Measurements from ENCODE around the gene NCAPD3.

The NCAPD3 gene

DNA sequence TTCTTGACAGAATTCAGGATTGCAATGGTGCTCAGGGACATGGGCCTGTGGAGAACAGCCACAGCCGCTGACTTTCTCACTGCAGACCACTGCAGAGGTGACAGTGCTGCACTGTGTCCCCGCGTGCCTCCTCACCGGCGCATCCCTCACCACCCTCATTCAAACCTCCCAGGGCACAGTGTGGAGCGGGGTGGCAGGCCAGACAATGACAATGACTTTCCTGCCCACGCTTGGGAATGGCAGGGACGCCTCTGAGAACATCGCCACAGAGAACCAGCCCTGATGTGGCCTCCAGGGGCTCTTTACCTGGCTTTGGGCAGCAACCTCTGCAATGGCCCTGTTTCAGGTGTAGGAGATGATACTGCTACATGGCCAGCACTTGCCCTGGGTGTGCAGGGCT lies 65.7 kb downstream of the NCAPD3 start:
- DNase-seq (ENCODE audit: low read depth), result no peak

DNA sequence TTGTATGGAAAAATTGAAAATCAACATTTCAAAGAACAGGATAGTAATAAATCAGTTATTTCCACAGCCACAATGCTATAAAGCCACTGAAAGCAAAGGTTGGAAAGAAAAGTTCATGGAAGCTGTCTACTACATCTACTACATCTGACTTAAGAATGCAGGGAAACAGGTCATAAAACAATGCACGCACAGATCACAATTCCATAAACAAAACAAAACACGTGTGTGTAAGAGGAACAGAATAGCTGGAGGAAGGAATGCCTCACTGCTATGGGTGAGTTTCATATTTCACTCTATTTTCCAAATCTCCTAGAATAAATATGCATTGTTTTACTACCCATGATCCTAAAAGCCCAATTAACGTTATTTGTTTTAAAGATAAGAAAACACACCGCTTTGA lies 66.3 kb downstream of the NCAPD3 start:
- DNase-seq (ENCODE audit: low read depth), result no peak

DNA sequence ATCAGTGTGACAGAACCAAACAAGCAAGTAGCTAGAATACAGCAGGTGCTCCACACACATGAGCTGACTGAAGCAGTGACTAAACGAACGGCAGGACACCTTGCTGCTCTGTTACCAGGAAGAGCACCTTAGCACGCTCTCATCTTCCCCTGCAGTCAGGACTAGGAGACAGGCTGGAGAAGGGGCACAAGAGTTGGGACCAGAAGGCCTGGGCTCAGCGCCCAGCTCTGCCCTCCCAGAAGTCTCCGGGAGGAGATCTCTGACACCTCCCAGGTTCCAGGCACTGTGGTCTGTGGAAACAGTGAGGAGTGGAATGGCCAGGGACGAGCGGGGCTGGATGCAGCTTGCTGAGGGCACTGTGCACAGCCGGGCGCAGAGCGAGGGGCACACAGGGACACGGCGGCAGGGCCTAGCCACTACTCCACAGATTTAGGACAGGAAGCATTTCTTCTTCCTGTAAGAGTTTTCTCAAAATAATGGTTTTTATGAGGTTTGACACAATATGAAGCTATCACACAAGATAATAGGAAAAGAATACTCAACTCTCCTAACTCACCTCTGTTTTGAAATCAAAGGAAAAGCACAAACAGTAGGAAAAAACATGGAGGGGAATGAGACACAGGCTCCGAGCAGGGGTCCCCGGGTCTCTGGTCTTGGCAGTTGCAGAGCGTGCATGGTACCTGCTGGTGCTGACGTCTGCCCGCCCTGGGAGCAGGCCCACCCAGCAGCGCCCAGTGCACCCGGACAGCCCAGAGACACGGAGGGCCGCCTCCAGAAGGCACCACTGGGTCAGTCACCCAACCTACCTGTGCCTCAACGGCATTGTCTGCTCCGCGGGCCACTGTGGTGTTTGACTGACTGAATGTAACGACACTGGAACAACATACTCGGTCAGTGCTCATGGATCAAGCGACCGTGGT lies 67.6 kb downstream of the NCAPD3 start:
- DNase-seq (ENCODE audit: low read depth), result no peak

DNA sequence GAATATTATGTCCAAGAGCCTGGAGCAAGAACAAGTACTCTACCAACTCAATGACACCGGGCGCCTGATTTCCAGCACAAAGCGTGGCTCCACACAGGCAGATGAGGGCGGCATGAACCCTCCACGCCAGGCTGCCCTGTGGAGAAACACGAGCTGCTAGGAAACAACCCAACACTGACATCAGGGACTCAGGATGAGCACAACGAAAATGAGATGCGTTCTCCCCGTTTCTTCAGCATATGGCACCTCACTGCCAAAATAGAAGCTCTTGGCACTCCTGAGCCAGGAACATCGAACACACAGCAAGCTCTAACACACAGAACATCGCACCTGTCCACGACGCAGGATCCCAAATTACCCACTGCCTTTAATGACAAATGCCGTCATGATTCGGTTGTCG lies 68.3 kb downstream of the NCAPD3 start:
- DNase-seq (ENCODE audit: low read depth), result no peak

DNA sequence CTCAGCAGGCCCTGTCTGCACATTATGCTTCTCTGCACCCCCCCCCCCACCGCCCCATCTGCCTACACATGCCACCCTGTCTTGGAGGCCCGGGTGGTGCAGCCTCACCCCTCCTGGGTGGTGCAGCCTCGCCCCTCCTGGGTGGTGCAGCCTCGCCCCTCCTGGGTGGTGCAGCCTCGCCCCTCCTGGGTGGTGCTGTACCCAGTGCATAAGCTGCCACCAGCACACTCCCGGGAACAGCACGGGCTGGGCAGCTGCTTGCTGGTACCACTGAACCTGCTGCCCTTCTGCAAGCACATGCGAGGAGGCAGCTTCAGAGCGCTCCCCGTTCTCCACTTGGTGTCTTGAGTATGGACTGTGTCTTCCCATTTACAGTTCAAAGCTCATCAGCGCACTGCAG lies 69.3 kb downstream of the NCAPD3 start:
- no peak for DNase-seq (ENCODE audit: low read depth)

DNA sequence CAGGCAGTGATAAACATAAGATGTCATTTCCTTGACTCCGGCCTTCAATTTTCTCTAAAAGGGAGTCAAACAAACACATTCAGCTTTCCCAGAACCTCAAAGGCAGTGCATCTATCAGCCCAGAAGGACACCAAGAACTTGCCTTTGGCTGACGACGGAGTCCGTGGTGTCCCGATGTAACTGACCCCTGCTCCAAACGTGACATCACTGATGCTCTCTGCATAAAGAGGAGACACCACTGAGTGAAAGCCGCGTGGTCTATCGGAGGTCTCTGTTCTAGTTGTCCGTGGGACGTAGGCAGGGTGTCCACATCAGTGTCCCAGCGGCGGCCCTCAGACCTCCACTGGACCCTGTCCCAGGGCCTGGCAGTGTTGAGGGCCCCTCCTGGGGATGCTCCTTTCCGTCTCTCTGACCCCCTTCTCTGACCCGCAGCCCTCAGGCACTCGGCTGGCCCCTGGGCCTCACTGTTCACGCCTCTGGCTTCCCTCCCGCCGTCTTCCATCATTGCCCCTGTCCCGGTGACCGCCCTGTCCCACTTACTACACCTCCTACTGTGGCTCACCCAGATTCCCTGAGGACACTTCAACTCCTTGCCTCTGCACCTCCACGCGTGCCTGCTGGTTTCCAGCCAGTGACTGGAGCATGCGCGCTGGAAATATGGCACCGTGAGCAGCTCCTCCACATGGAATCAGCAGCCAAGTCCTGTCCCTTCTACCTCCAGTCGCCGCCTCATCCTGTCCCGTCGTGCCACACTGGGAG lies 70.4 kb downstream of the NCAPD3 start:
- DNase-seq (ENCODE audit: low read depth), result no peak

DNA sequence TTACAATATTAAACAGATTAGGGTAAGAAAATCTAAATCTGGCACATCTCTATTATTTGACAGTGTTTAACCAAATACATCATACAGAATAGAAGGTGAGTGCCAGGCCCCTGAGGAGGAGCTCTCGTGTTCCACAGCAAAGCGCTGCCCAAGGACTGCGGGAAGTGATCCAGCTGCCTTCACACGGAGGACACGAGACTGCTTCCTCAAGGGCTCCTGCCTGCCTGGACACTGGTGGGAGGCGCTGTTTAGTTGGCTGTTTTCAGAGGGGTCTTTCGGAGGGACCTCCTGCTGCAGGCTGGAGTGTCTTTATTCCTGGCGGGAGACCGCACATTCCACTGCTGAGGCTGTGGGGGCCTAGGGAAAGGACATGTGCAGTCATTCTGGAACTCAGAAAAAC lies 71.1 kb downstream of the NCAPD3 start:
- DNase-seq (ENCODE audit: low read depth), result no peak

DNA sequence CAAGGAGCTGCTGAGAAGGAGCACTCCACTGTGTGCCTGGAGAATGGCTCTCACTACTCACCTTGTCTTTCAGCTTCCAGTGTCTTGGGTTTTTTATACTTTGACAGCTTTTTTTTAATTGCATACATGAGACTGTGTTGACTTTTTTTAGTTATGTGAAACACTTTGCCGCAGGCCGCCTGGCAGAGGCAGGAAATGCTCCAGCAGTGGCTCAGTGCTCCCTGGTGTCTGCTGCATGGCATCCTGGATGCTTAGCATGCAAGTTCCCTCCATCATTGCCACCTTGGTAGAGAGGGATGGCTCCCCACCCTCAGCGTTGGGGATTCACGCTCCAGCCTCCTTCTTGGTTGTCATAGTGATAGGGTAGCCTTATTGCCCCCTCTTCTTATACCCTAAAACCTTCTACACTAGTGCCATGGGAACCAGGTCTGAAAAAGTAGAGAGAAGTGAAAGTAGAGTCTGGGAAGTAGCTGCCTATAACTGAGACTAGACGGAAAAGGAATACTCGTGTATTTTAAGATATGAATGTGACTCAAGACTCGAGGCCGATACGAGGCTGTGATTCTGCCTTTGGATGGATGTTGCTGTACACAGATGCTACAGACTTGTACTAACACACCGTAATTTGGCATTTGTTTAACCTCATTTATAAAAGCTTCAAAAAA lies 72.6 kb downstream of the NCAPD3 start:
- DNase-seq (ENCODE audit: low read depth), result no peak

DNA sequence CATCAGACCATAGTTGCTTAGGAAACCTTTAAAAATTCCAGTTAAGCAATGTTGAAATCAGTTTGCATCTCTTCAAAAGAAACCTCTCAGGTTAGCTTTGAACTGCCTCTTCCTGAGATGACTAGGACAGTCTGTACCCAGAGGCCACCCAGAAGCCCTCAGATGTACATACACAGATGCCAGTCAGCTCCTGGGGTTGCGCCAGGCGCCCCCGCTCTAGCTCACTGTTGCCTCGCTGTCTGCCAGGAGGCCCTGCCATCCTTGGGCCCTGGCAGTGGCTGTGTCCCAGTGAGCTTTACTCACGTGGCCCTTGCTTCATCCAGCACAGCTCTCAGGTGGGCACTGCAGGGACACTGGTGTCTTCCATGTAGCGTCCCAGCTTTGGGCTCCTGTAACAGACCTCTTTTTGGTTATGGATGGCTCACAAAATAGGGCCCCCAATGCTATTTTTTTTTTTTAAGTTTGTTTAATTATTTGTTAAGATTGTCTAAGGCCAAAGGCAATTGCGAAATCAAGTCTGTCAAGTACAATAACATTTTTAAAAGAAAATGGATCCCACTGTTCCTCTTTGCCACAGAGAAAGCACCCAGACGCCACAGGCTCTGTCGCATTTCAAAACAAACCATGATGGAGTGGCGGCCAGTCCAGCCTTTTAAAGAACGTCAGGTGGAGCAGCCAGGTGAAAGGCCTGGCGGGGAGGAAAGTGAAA lies 73.4 kb downstream of the NCAPD3 start:
- DNase-seq (ENCODE audit: low read depth), result no peak

DNA sequence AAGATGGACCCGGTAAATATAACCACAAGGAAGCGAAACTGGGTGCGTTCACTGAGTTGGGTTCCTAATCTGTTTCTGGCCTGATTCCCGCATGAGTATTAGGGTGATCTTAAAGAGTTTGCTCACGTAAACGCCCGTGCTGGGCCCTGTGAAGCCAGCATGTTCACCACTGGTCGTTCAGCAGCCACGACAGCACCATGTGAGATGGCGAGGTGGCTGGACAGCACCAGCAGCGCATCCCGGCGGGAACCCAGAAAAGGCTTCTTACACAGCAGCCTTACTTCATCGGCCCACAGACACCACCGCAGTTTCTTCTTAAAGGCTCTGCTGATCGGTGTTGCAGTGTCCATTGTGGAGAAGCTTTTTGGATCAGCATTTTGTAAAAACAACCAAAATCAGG lies 74.4 kb downstream of the NCAPD3 start:
- DNase-seq (ENCODE audit: low read depth), result no peak

DNA sequence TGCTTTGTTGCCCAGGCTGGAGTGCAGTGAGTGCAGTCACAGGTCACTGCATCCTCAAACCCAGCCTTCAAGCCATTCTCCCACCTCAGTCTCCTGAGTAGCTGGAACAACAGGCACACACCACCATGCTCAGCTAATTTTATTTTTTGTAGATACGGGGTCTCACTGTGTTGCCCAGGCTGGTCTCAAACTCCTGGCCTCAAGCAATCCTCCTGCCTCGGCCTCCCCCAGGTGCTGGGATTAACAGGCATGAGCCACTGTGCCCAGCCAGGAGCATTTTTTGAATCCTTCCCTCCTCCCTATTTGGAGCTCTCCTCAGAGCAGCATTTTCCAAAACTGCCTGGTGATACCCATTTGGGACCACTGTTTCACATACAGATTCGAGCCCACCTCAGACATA lies 77.2 kb downstream of the NCAPD3 start:
- DNase-seq (ENCODE audit: low read depth), result no peak

DNA sequence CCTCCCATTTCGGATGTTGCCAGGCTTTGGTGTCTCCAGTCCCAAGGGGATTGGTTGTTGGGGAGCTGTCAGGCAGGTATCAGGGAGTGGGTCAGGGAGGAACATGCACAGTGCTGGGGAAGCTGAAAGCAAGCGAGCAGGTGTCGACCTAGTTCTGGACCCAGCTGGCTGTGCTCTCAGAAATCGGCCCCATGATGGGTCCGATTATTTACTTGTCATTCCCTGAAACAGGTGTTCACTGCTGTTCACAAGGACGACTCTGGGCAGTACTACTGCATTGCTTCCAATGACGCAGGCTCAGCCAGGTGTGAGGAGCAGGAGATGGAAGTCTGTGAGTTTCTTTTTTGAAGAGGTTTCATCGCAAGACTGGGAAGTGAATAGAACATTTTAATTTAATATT lies 78.1 kb downstream of the NCAPD3 start:
- DNase-seq (ENCODE audit: low read depth), result no peak

DNA sequence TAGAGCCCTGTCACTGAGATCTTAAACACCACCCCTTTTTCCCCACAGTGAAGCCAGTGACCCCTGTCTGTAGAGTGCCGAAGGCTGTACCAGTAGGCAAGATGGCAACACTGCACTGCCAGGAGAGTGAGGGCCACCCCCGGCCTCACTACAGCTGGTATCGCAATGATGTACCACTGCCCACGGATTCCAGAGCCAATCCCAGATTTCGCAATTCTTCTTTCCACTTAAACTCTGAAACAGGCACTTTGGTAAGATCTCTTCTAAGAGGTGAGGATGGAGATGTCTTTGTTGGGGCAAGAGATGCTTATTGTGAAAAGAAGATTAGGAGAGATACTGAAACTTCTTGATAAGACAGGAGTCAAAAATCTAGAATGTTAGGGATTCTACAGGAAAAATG lies 79.0 kb downstream of the NCAPD3 start:
- DNase-seq (ENCODE audit: low read depth), result no peak

DNA sequence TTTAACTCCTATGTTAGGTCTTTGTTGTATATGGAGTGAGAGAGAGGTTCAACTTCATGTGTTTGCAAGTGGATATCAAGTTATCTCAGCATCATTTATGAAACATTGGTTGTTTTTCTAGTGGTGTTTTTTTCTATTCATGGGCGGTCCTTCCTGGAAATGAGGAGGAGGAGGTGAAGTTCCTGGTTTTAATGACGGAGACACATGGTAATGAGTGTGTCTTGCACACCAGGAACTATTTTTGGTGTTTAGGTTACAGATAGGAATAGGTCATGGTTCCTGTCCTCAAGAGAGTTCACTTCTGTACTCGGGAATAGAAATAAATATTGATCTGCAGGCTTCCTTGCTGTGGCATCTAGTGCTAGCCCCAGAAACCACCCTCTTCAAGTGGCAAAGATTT lies 80.0 kb downstream of the NCAPD3 start:
- no peak for DNase-seq (ENCODE audit: low read depth)

DNA sequence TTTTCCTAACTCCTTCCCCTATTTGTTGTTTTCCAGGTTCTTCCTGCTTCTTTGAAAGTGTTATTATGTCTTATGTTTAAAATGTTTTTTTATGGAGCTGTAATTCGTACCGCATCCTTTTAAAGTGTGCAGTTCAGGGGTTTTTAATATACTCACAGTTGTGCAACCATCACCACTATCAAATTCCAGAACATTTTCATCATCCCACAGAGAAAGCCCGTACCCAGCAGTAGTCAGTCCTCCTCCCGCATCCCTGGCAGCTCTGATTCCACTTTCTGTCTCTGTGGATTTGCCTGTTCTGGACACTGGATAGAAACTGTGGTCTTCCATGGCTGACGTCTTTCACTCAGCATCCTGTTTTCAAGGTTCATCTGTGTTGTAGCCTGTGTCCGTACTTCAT lies 81.2 kb downstream of the NCAPD3 start:
- DNase-seq (ENCODE audit: low read depth), result no peak

DNA sequence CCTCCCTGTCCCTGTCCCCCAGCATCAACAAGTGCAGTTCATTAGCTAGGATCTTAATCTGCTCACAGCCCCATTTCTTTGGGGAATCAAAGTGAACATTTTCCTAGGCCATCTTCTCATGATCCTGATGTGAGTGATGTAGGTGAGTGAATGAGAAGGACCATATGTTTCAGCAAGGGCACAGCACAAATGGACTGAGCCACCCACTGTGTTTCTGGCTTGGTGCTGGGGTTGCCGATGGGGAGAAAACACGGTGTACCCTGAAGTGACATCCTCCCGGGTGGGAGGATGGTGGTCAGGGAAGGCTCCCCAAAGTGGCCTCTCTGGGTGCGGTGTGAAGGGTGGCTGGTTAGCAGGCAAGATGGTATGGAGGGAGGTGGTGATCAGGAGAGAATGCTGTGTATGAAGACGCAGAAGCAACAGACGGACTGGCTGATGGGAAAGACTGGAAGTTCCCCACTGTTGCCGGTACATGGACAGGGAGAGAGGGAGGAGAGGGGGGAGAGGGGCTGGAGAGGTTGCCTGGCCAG lies 82.7 kb downstream of the NCAPD3 start:
- DNase-seq (ENCODE audit: low read depth), result no peak

DNA sequence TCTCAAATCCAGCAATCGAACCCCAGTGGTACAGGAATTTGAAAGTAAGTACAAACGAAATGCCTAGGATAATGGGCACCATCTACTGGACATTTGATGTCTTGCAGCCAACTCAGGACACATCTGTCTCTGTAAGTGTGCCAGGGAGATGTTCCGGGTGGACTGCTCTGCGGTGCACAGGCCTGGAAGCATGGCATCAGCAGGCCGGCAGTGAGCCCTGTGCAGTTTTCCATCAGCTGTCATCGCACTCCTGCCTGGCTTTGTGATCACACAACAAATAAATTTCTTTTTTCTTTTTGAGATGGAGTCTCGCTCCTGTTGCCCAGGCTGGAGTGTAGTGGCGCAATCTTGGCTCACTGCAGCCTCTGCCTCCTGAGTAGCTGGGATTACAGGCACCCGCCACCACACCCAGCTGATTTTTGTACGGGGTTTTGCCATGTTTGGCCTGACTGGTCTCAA lies 83.9 kb downstream of the NCAPD3 start:
- DNase-seq (ENCODE audit: low read depth), result peak; percentile 60

DNA sequence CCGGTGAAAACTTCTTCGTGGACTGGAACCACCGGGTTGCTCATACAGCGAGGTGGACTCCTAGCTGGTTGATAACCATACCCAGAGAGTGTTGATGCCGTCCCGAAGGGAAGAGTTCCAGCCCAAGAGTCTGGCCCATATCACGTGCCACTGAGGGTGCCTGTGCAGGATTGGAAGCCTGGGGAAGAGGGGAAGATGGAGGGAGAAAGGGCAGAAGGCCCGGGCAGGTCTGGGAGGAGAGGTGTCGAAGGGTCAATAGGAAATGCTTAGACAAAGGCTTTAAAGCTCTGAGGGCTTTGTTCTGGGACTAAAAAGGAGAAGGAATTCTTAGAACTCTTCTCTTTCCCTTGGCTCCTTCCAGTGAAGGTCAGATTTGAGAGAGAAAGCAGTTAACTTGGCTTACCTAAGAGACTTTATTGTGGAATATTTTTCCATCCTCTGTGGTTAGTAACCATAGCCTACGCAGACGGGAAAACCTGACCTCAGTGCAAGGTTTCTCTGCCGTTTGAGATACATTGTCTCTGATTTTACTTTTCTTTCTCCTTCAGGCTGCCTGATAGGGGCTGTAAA lies 84.4 kb downstream of the NCAPD3 start:
- DNase-seq (ENCODE audit: low read depth), result no peak

DNA sequence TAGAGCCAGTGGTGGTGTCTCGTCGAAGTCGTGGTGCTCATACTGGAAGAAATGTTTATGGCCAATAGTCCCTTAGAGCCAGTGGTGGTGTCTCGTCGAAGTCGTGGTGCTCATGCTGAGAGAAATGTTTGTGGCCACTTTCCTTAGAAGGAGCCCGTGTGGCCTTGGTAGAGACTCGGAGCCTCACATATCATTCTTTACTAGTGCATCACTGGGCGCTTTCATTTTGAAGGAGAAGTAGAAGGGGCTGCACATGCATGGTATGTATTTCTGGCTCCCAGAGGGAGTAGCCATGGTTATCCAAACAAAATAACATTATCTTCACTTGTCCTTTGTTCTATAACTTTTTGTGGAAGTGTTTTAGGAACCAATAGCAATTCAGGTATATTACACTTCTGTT lies 85.4 kb downstream of the NCAPD3 start:
- no peak for DNase-seq (ENCODE audit: low read depth)

DNA sequence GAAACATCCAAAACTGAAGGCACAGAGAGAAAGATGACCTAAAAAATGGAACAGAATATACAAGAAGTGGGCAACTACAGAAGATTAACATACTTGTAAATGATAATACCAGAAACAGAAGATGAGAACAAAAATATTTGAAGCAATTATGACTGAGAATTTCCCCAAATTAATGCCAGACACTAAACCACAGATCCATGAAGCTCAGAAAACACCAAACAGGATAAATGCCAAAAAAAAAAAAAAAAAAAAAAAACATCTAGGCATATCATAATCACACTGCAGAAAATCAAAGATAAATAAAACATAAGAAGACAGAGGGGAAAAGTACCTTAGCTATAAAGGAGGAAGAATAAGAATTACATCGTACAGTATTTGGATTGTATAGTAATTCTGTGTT lies 89.6 kb downstream of the NCAPD3 start:
- no peak for DNase-seq (ENCODE audit: low read depth)

DNA sequence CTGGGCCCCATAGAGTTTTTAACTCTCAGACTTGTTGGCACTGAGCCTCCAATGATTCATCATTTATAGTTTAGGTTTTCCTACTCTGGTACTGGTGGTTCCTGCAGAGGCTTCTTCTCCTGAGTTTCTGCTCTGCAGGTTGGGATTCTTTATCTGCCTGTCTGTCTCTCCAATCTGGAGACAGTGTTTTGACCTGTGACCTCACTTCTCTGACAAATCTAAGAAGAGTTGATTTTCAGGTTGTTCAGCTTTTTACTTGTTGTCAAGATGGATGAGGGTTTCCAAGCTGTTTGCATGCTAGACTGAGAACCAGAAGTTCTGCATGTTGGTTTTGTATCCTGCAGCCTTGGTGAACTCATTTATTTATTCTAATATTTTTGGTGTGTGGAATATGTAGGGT lies 91.0 kb downstream of the NCAPD3 start:
- no peak for DNase-seq (ENCODE audit: low read depth)

Data from GM04504 (cell line).